Measurements from ENCODE around the gene HOXB6.

GRCh38 chr17:48621410-48622392 lies 16.9 kb upstream of the HOXB6 start:
- no peak for TF ChIP-seq EZH2 (IDR thresholded peaks at IDR 0.05)
- no peak for TF ChIP-seq POLR2AphosphoS5 (IDR thresholded peaks at IDR 0.05; ENCODE audit: borderline replicate concordance, low read depth, low read length)

Measured in SK-N-MC (cell line).